ENCODE results near the gene DPP7.

DNA sequence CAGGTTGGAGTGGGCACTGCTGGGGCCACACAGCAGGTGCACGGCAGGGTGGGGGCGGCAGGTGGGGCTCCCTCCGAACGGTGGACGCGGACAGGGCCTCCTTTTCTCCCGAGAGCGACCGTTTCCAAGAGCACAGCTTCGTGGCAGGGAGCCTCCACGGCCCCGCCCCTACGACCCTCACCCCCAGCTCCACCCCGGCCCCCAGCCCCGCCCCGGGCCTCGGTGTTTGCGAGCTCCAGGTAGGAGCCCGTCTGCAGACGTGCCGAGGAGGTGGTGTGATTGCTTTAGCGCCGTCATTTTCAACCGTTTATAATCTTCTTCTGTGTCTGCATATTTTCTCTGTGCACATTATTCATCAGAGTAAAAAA lies 33.2 kb upstream of the DPP7 start:
- TF ChIP-seq, protein P1, sequence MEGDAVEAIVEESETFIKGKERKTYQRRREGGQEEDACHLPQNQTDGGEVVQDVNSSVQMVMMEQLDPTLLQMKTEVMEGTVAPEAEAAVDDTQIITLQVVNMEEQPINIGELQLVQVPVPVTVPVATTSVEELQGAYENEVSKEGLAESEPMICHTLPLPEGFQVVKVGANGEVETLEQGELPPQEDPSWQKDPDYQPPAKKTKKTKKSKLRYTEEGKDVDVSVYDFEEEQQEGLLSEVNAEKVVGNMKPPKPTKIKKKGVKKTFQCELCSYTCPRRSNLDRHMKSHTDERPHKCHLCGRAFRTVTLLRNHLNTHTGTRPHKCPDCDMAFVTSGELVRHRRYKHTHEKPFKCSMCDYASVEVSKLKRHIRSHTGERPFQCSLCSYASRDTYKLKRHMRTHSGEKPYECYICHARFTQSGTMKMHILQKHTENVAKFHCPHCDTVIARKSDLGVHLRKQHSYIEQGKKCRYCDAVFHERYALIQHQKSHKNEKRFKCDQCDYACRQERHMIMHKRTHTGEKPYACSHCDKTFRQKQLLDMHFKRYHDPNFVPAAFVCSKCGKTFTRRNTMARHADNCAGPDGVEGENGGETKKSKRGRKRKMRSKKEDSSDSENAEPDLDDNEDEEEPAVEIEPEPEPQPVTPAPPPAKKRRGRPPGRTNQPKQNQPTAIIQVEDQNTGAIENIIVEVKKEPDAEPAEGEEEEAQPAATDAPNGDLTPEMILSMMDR (IDR thresholded peaks at IDR 0.05), result no peak
- TF ChIP-seq POLR2A (IDR thresholded peaks at IDR 0.05), result no peak
- no peak for TF ChIP-seq POLR2AphosphoS5 (IDR thresholded peaks at IDR 0.05)

Data from sigmoid colon (tissue), 4 donors.